Neural progenitor cell (in vitro differentiated cells): ENCODE measurements around the gene VIPR1. TPM values are rescaled to one million over a fixed set of nuclear protein-coding genes. Genes with fewer than 3 reads are reported as not detected.

Experiments used
- DNase-seq: peaks from one replicate; pipeline ENCODE4 v3.0.0-alpha.2; 2016; ENCODE audit warnings: low spot score
- H2AFZ ChIP-seq: fragments of 200-600 bp; sonication (generic); replicated peaks from 2 replicates; pipeline ENCODE4 v1.6.1; 2016; ENCODE audit warnings: antibody characterized with exemption
- H3F3A ChIP-seq: fragments of 200-600 bp; sonication (generic); 2 replicates; pipeline ENCODE4 v1.6.1; 2016; ENCODE audit warnings: antibody characterized with exemption, low read depth
- H3K27ac ChIP-seq: fragments of 200-600 bp; sonication (generic); 2 replicates; pipeline ENCODE4 v1.5.1; 2016; ENCODE audit warnings: mild to moderate bottlenecking
- H3K27me3 ChIP-seq: fragments of 200-600 bp; sonication (generic); 2 replicates; pipeline ENCODE4 v1.6.1; 2016; ENCODE audit warnings: mild to moderate bottlenecking, moderate library complexity
- H3K36me3 ChIP-seq: fragments of 200-600 bp; sonication (generic); 2 replicates; pipeline ENCODE4 v1.5.1; 2016
- H3K4me1 ChIP-seq: fragments of 200-600 bp; sonication (generic); 2 replicates; pipeline ENCODE4 v1.6.1; 2016; ENCODE audit warnings: mixed run types
- H3K4me2 ChIP-seq: fragments of 200-600 bp; sonication (generic); 2 replicates; pipeline ENCODE4 v1.6.1; 2016
- H3K4me3 ChIP-seq: fragments of 200-600 bp; sonication (generic); 2 replicates; pipeline ENCODE4 v1.5.1; 2016
- H3K79me2 ChIP-seq: fragments of 200-600 bp; sonication (generic); 2 replicates; pipeline ENCODE4 v1.6.1; 2016; ENCODE audit warnings: low read depth
- H3K9ac ChIP-seq: fragments of 200-600 bp; sonication (generic); 2 replicates; pipeline ENCODE4 v1.6.1; 2016
- H3K9me3 ChIP-seq: fragments of 200-600 bp; sonication (generic); 2 replicates; pipeline ENCODE4 v1.5.1; 2016; ENCODE audit warnings: low read depth
- H4K20me1 ChIP-seq: fragments of 200-600 bp; sonication (generic); 2 replicates; pipeline ENCODE4 v1.6.1; 2016; ENCODE audit warnings: low read depth
- H3K27ac Mint-ChIP-seq: 3 replicates; pipeline ENCODE4 v1.8.0; 2021; ENCODE audit warnings: mixed read lengths
- H3K27me3 Mint-ChIP-seq: 2 replicates; pipeline ENCODE4 v1.8.0; 2022; ENCODE audit warnings: low read depth, mild to moderate bottlenecking, inconsistent platforms, moderate library complexity, mixed read lengths; ENCODE audit not compliant: insufficient read depth
- H3K36me3 Mint-ChIP-seq: 3 replicates; pipeline ENCODE4 v1.8.0; 2021; ENCODE audit warnings: mixed read lengths
- H3K4me1 Mint-ChIP-seq: 3 replicates; pipeline ENCODE4 v1.8.0; 2021; ENCODE audit warnings: mixed read lengths
- H3K4me3 Mint-ChIP-seq: 3 replicates; pipeline ENCODE4 v1.8.0; 2021; ENCODE audit warnings: mild to moderate bottlenecking, moderate library complexity, mixed read lengths
- H3K9me3 Mint-ChIP-seq: 3 replicates; pipeline ENCODE4 v1.8.0; 2020; ENCODE audit warnings: mixed read lengths
- CTCF ChIP-seq: fragments of 200-600 bp; sonication (generic); IDR thresholded peaks from 2 replicates; pipeline ENCODE4 v1.5.1; 2017; ENCODE audit warnings: antibody characterized with exemption, mild to moderate bottlenecking
- EZH2 ChIP-seq: fragments of 200-600 bp; sonication (generic); IDR thresholded peaks from 2 replicates; pipeline ENCODE4 v1.6.1; 2017; ENCODE audit warnings: antibody characterized with exemption, mild to moderate bottlenecking, moderate library complexity
- EZH2phosphoT487 ChIP-seq: fragments of 200-600 bp; sonication (generic); IDR thresholded peaks from 2 replicates; pipeline ENCODE4 v1.6.1; 2017; ENCODE audit warnings: antibody characterized with exemption
- total RNA-seq: library from RNA; depleted of rRNA; stranded (reverse); fragments of >200 nt; gene quantifications from 2 replicates; pipeline ENCODE4 v1.2.3, GENCODE V29; 2015; ENCODE audit warnings: low replicate concordance

The VIPR1 gene
- total RNA-seq, 1 donor from 2014 or later, result 1.4 TPM

GRCh38 chr3:42537350-42537749, 34.9 kb downstream of the VIPR1 start:
- no peaks in the 10 kb centered on the region for H3K9me3 ChIP-seq
- H3K4me2 ChIP-seq, result no peak overlapping the region
- H3K36me3 ChIP-seq, result no peaks in the 10 kb centered on the region
- no peaks in the 10 kb centered on the region for H3K79me2 ChIP-seq
- H3F3A ChIP-seq, result no peaks in the 10 kb centered on the region
- H3K27ac ChIP-seq, result no peak overlapping the region
- Mint-ChIP-seq H3K9me3 (no peaks in the 10 kb centered on the region), H3K36me3 (no peaks in the 10 kb centered on the region), H3K4me1 (no peaks in the 10 kb centered on the region), H3K4me3 (no peak overlapping the region), H3K27ac (no peak overlapping the region), H3K27me3 (peaks cover 9% of the 10 kb centered on the region)
- TF ChIP-seq EZH2 (no peak), CTCF (no peak), EZH2phosphoT487 (no peak)
- H3K27me3 ChIP-seq, result no peaks in the 10 kb centered on the region
- H3K4me3 ChIP-seq, result no peak overlapping the region
- no peak overlapping the region for H3K9ac ChIP-seq
- no peak overlapping the region for H2AFZ ChIP-seq
- no peaks in the 10 kb centered on the region for H4K20me1 ChIP-seq
- no peak for DNase-seq
- no peaks in the 10 kb centered on the region for H3K4me1 ChIP-seq

GRCh38 chr3:42539871-42540714, 37.6 kb downstream of the VIPR1 start:
- Histone ChIP-seq H3K9ac (no peak overlapping the region), H3K9me3 (no peaks in the 10 kb centered on the region), H3K27ac (no peak overlapping the region), H2AFZ (no peak overlapping the region), H3K4me2 (no peak overlapping the region), H3K27me3 (no peaks in the 10 kb centered on the region), H4K20me1 (no peaks in the 10 kb centered on the region), H3K4me3 (no peak overlapping the region), H3K79me2 (no peaks in the 10 kb centered on the region), H3K4me1 (no peaks in the 10 kb centered on the region), H3K36me3 (no peaks in the 10 kb centered on the region), H3F3A (no peaks in the 10 kb centered on the region)
- peak; percentile 78 for DNase-seq
- Mint-ChIP-seq H3K4me3 (no peak overlapping the region), H3K27me3 (peaks cover 7% of the 10 kb centered on the region), H3K27ac (no peak overlapping the region), H3K9me3 (no peaks in the 10 kb centered on the region), H3K36me3 (no peaks in the 10 kb centered on the region), H3K4me1 (no peaks in the 10 kb centered on the region)
- TF ChIP-seq EZH2 (no peak), CTCF (peak; percentile 86), EZH2phosphoT487 (no peak)

GRCh38 chr3:42541079-42541478, 38.6 kb downstream of the VIPR1 start:
- H3K27ac Mint-ChIP-seq, result no peak overlapping the region
- no peaks in the 10 kb centered on the region for H3K9me3 Mint-ChIP-seq
- Histone ChIP-seq H3K9ac (no peak overlapping the region), H4K20me1 (no peaks in the 10 kb centered on the region), H3K27ac (no peak overlapping the region), H3K27me3 (no peaks in the 10 kb centered on the region), H3F3A (no peaks in the 10 kb centered on the region), H3K9me3 (no peaks in the 10 kb centered on the region), H3K36me3 (no peaks in the 10 kb centered on the region), H3K4me2 (no peak overlapping the region), H2AFZ (no peak overlapping the region), H3K4me1 (no peaks in the 10 kb centered on the region), H3K79me2 (no peaks in the 10 kb centered on the region), H3K4me3 (no peak overlapping the region)
- DNase-seq, result no peak
- H3K27me3 Mint-ChIP-seq, result peaks cover 10% of the 10 kb centered on the region
- TF ChIP-seq CTCF, result no peak
- TF ChIP-seq EZH2, result no peak
- TF ChIP-seq EZH2phosphoT487, result no peak
- H3K4me1 Mint-ChIP-seq, result peaks cover 4% of the 10 kb centered on the region
- H3K4me3 Mint-ChIP-seq, result no peak overlapping the region
- H3K36me3 Mint-ChIP-seq, result peaks cover 1% of the 10 kb centered on the region
